Measurements from ENCODE around the gene GHRH. TPM values are rescaled to one million over a fixed set of nuclear protein-coding genes. Genes with fewer than 3 reads are reported as not detected.

The GHRH gene
- total RNA-seq, 2 donors from 2014 or later, result not detected

- H3K4me1 ChIP-seq, result peaks cover 7% of the 10 kb centered on the region
- no peak for TF ChIP-seq POLR2A (IDR thresholded peaks at IDR 0.05)
- TF ChIP-seq, protein P1, sequence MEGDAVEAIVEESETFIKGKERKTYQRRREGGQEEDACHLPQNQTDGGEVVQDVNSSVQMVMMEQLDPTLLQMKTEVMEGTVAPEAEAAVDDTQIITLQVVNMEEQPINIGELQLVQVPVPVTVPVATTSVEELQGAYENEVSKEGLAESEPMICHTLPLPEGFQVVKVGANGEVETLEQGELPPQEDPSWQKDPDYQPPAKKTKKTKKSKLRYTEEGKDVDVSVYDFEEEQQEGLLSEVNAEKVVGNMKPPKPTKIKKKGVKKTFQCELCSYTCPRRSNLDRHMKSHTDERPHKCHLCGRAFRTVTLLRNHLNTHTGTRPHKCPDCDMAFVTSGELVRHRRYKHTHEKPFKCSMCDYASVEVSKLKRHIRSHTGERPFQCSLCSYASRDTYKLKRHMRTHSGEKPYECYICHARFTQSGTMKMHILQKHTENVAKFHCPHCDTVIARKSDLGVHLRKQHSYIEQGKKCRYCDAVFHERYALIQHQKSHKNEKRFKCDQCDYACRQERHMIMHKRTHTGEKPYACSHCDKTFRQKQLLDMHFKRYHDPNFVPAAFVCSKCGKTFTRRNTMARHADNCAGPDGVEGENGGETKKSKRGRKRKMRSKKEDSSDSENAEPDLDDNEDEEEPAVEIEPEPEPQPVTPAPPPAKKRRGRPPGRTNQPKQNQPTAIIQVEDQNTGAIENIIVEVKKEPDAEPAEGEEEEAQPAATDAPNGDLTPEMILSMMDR (IDR thresholded peaks at IDR 0.05), result no peak
- intact Hi-C loops (cut with DNase I), result loop anchor here (5.0 kb wide), 1 partner anchor 117 kb away; no protein-coding TSS in a partner anchor
- H3K27me3 ChIP-seq, result no peaks in the 10 kb centered on the region
- no peaks in the 10 kb centered on the region for H3K36me3 ChIP-seq (replicated peaks in 1 of 2; ENCODE audit: insufficient read depth in 1 of 2, low read depth in 2 of 2)
- H3K27ac ChIP-seq, result peak overlapping the region in 1 of 4 donors; percentile 47
- ATAC-seq, result no peak
- no peaks in the 10 kb centered on the region for H3K9me3 ChIP-seq
- H3K4me3 ChIP-seq, result no peak overlapping the region
- WGBS, 2 donors, result 80 to 86% methylated on average over 8 to 12 of the region's 12 CpGs
- DNase-seq, result peak in 1 of 4 donors; percentile 51
Observed at GRCh38 chr20:37270576-37271420, 9.2 kb upstream of the GHRH start.

DNA sequence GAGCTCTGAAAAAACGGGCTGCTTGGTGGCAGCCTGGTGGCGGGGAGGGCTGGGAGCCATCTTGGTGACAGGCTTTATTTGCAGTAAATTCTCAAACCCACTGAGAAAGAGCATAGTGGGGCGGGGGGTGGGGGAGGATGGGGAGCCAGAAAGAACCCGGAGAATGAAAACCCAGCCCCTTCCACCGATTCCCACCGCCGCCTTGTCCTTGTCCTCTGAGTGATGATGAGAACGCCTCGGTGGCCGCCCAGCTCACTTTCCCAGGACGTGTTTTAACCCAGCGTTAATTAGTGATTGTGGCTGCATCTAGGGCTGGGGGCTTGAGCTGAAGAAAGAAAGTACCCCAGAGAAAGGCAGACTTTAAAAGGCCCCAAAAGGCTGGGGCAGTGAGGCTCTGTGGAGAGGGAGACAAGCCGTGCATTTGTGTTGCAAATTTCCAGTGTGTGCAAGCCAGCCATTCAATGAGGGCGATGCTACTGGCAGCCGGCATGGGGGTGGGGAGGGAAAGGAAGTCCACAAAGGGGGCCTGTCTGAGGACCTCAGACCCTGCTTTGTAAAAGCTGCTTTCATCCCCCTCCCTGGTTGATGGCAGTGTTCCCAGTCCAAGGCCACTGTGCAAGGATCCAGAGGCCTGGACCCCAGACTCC is 6.2 kb upstream of the GHRH start:
- Histone ChIP-seq H3K9me3 (no peaks in the 10 kb centered on the region), H3K4me1 (peaks cover 7% of the 10 kb centered on the region), H3K27ac (no peak overlapping the region), H3K4me3 (no peak overlapping the region), H3K36me3 (replicated peaks in 1 of 2; ENCODE audit: insufficient read depth in 1 of 2, low read depth in 2 of 2) (no peaks in the 10 kb centered on the region), H3K27me3 (no peaks in the 10 kb centered on the region)
- 57 to 58% methylated on average over 14 to 15 of the region's 15 CpGs for WGBS, 2 donors
- intact Hi-C loops (cut with DNase I), result loop anchor here (5.0 kb wide), 1 partner anchor 265 kb away; no protein-coding TSS in a partner anchor
- DNase-seq (no peak), ATAC-seq (no peak)
- TF ChIP-seq, protein P1 (IDR thresholded peaks at IDR 0.05), result no peak
- TF ChIP-seq POLR2A (IDR thresholded peaks at IDR 0.05), result no peak

DNA sequence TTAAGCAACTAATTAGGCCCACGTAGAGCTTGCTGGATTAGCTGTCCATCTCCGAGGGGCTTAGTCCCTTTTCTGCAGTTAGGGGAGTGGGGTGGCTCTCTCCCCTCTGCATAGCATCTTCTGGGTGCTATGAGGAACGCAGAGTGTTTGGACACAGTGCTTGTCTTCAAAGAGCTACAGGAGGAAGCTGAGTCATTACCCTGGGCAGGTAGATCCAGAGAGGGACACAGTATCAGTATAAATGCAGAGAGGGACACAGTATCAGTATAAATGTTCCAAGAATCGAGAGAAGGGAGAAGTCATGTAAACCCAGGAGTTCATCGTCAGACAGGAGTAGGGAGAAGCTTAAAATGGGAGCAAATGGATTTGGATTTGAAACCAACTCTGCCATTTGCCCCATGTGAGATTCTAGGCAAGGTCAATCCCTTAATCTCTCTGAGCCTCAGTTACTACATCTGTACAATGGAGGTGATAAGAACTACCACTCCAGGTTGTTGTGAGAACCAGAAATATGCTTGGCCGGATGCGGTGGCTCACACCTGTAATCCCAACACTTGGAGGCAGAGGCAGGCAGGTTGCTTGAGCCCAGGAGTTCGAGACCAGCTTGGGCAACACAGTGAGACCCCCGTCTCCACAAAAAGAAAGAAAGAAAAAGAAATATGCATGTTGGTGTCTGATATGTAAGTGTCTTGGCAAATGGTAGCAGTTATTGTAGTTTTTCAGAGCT is 5.5 kb upstream of the GHRH start:
- H3K36me3 ChIP-seq (replicated peaks in 1 of 2; ENCODE audit: insufficient read depth in 1 of 2, low read depth in 2 of 2), result no peaks in the 10 kb centered on the region
- TF ChIP-seq, protein P1 (IDR thresholded peaks at IDR 0.05), result no peak
- no peak for TF ChIP-seq POLR2A (IDR thresholded peaks at IDR 0.05)
- intact Hi-C loops (cut with DNase I), result loop anchor here (5.0 kb wide), 1 partner anchor 265 kb away; no protein-coding TSS in a partner anchor
- H3K27me3 ChIP-seq, result no peaks in the 10 kb centered on the region
- no peak overlapping the region for H3K4me3 ChIP-seq
- 64 to 66% methylated on average over 9 of the region's 9 CpGs for WGBS, 2 donors
- H3K9me3 ChIP-seq, result no peaks in the 10 kb centered on the region
- ATAC-seq (no peak), DNase-seq (no peak)
- peaks cover 7% of the 10 kb centered on the region for H3K4me1 ChIP-seq
- H3K27ac ChIP-seq, result no peak overlapping the region

DNA sequence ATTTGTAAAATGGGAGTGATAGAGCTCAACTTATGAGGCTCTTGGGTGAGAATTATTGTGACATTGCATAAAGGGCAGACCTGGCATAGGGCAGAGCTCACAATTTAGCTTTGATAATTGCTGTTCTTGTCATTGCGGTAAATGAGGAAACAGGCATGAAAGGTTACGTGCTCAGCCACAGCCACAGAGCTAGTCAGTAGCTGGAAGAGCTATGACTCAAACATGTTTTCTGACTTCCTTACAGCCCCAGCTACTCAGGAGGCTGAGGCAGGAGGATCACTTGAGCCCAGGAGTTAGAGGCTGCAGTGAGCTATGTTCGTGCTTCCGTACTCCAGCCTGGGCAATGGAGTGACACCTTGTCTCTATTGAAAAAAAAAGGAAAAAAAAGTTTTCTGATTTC is 3.5 kb upstream of the GHRH start:
- intact Hi-C loops (cut with DNase I), result loop anchor here (5.0 kb wide), 1 partner anchor 267 kb away; no protein-coding TSS in a partner anchor
- H3K27me3 ChIP-seq, result no peaks in the 10 kb centered on the region
- TF ChIP-seq, protein P1 (IDR thresholded peaks at IDR 0.05), result no peak
- TF ChIP-seq POLR2A (IDR thresholded peaks at IDR 0.05), result no peak
- no peak for ATAC-seq
- H3K4me3 ChIP-seq, result no peak overlapping the region
- H3K9me3 ChIP-seq, result no peaks in the 10 kb centered on the region
- H3K4me1 ChIP-seq, result peaks cover 7% of the 10 kb centered on the region
- no peaks in the 10 kb centered on the region for H3K36me3 ChIP-seq (replicated peaks in 1 of 2; ENCODE audit: insufficient read depth in 1 of 2, low read depth in 2 of 2)
- WGBS, 2 donors, result 87 to 98% methylated on average over 4 of the region's 4 CpGs
- H3K27ac ChIP-seq, result no peak overlapping the region
- DNase-seq, result peak in 1 of 4 donors; percentile 17
